ENCODE measurements around the gene GRM4.
"Not testable (repeated sequence)": the region's sequence is repeated elsewhere in the genome, so short reads cannot be mapped to it uniquely, and the experiment has no call there.

GRM4 gene

GRCh38 chr6:34146021-34146782 lies at the start of gene GRM4:
Gene GRM4 (minus strand): TSS chr6:34146087. CDS start chr6:34133496, 12,591 bp downstream.
- no peak for DNase-seq (ENCODE audit: low read depth in 2 of 2)

DNA sequence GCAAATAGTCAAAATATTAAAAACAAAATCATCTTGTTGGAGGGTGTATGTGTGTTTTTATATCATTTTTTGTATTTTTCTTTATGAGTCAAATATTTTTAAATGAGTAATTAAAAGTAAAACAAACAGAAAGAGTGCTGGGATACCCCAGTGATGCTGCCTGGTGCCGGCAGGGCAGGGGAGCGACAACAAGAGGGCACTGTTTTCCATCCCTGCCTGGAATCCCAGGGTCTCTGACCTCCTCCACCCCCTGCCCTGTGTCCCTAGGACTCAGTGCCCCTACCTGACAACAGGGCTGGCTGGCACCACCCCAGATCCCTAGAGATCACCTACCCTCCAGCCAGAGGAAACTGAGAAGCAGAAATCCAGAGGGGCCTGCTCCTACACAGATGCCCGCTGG lies 48.9 kb upstream of the GRM4 start:
- no peak for DNase-seq (ENCODE audit: low read depth in 2 of 2)

- no peak for DNase-seq (ENCODE audit: low read depth in 2 of 2)
These were observed 44.7 kb upstream of the GRM4 start for GRCh38 chr6:34190504-34191122.

DNA sequence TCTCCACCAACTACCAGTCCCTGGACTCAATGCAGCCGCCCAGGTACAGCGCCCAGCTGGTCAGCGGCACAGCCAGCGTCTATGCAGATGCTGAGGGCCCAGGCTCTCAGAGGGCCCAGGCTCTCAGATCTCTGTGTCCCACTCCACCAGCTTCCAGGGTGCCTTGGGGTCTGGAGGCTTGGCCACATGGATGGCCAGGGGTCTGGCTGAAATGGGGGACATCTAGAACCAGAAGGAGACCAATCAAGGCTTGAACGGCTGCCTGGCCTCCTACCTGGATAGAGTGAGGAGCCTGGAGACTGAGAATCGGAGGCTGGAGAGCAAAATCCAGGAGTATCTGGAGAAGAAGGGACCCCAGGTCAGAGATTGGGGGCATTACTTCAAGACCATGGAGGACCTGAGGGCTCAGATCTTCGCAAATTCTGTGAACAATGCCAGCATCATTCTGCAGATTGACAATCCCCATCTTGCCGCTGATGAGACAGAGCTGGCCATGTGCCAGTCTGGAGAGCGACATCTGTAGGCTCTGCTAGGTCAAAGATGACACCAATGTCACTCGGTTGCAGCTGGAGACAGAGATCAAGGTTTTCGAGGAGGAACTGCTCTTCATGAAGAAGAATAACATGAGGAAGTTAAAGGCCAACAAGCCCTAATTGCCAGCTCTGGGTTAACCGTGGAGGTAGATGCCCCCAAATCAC lies 44.1 kb upstream of the GRM4 start:
- DNase-seq (ENCODE audit: low read depth in 2 of 2): no peak

GRCh38 chr6:34184726-34185125 lies 38.8 kb upstream of the GRM4 start:
- not testable (repeated sequence) for DNase-seq (ENCODE audit: low read depth in 2 of 2)

DNA sequence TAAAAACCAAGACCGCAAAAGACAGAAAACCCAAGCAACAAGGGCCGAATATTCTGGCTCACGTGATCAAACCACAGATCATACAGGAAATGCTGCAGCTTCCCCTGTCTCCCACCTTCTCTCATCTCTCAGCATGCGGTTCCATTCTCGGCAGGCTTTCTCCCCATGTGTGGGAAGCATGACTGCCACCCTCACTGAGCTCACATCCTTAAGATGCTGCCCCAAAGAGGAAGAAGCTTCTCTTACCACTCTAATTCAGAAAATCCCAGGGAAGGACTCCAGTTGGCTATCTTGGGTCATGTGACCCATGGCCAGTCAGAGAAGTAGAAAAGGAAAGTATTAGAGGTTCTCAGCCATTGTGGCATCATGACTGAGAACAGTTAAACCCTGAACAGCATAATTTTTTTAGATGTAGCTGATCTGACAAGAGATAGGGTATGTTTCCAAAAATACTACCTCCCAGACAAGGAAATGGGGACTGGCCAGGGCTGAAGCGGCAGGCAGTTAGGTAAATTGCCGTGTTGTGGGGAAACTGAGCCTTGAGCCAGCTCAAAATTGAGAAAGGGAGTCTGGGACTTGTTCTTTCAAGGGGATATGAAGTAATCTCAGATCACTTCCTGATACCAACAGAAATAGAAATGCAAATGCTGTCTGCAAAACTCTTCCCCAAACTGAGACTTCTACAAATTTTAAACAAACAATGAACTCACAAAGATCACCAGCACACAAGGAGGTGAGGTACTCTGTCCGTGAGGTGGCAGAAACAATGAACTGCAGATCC lies 37.1 kb upstream of the GRM4 start:
- peak; percentile 48 to 60 for DNase-seq (ENCODE audit: low read depth in 2 of 2)

GRCh38 chr6:34181908-34182307 lies 36.0 kb upstream of the GRM4 start:
- no peak for DNase-seq (ENCODE audit: low read depth in 2 of 2)

- no peak for DNase-seq (ENCODE audit: low read depth in 2 of 2)
These were observed 33.3 kb upstream of the GRM4 start for GRCh38 chr6:34179106-34179720.

GRCh38 chr6:34178357-34179105 lies 32.6 kb upstream of the GRM4 start:
- DNase-seq (ENCODE audit: low read depth in 2 of 2): no peak

DNA sequence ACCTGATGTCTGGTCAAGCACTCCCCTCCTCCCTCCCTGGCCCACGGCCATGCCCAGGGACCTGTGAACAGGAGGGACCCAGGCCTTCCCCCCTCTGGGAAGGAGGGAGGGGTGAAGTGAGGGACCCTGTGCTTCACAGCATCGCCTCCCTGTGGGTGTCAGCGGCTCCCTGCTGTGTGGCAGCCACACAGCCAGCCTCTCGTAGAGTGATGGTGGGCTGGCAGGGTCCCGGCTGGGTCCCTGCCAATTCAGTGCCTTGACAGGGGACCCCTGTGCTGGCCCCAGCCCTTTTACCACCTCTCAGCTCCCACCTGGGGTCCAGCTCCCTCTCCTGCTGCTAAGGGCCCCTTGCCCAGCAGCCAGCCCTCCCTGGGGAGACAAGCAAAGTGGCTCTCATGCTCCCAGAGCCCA lies 31.3 kb upstream of the GRM4 start:
- no peak for DNase-seq (ENCODE audit: low read depth in 2 of 2)

- DNase-seq (ENCODE audit: low read depth in 2 of 2): no peak
These were observed 30.6 kb upstream of the GRM4 start for GRCh38 chr6:34176261-34177031.

GRCh38 chr6:34174846-34175399 lies 29.0 kb upstream of the GRM4 start:
- no peak for DNase-seq (ENCODE audit: low read depth in 2 of 2)

- DNase-seq (ENCODE audit: low read depth in 2 of 2): no peak
These were observed 27.3 kb upstream of the GRM4 start for GRCh38 chr6:34172961-34173775.

GRCh38 chr6:34170346-34170745 lies 24.5 kb upstream of the GRM4 start:
- DNase-seq (ENCODE audit: low read depth in 2 of 2): no peak

- DNase-seq (ENCODE audit: low read depth in 2 of 2): no peak
These were observed 24.0 kb upstream of the GRM4 start for GRCh38 chr6:34169897-34170296.

DNA sequence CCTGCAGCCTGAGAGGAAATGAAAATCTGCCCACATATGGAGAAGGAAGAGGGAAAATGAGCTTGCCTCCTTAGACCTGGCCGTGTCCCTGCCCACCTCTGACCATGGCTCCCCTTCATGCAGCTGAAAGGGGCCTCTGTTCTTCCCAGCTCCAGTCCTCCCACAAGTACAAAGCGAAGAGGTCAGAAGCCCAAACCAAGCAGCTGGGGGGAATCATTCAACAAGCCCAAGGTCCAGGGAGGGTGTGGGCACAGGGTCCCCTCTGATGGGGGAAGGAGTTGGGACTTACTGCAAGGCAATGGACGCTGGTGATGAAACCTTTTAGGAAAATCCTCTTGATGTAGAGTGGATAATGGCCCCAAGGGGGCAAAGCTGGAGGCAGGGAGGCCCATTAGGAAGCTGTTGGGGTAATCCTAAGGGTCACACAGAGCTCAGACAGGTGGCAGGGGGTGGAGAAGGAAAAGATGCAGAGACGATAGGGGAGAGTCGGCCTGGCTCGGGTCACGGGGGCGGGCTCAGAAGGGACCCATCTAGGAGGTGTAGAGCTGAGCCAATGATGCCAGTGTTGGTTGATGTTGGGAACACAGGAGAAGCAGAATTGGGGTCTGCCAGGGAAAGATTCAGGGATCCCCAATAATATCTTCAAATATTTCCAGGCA lies 16.1 kb upstream of the GRM4 start:
- no peak for DNase-seq (ENCODE audit: low read depth in 2 of 2)

GRCh38 chr6:34159844-34160243 lies 14.0 kb upstream of the GRM4 start:
- no peak for DNase-seq (ENCODE audit: low read depth in 2 of 2)

- no peak for DNase-seq (ENCODE audit: low read depth in 2 of 2)
These were observed 13.0 kb upstream of the GRM4 start for GRCh38 chr6:34158876-34159275.
